Caco-2 (cell line): ENCODE data around the gene REG1A. TPM values are rescaled to one million over a fixed set of nuclear protein-coding genes. Genes with fewer than 3 reads are reported as not detected.

Source experiments
- BruUV-seq: library from RNA; stranded (reverse); fragments of 400-500 nt; replicated peaks from 2 replicates; lab custom pipeline; 2021; lab: Mats Ljungman, UMichigan
- CTCF ChIA-PET: fragments of 300-600 bp; sonication (Branson Sonifier 250); formaldehyde crosslinking; loops from one replicate; lab custom pipeline; 2022; ENCODE audit warnings: antibody characterized with exemption; lab: Charles Lee
- POLR2A ChIA-PET: fragments of 300-600 bp; sonication (Branson Sonifier 250); formaldehyde crosslinking; loops from one replicate; lab custom pipeline; 2022; ENCODE audit warnings: antibody characterized with exemption; lab: Charles Lee
- DNase-seq, 2 experiments: peaks; one replicate each; pipeline versions ENCODE4 v3.0.0 to v3.0.0-alpha.2; 2020 to 2022
- H3K27me3 ChIP-seq: replicated peaks from 2 replicates; pipeline ENCODE4 v1.6.0; 2011; ENCODE audit warnings: low read length; ENCODE audit not compliant: control insufficient read depth, insufficient read depth
- H3K36me3 ChIP-seq: 2 replicates; pipeline ENCODE4 v1.5.1; 2011; ENCODE audit warnings: low read length; ENCODE audit not compliant: control insufficient read depth, insufficient read depth
- H3K4me1 ChIP-seq: fragments of 250-450 bp; sonication (Bioruptor Pico); 2 replicates; pipeline ENCODE4 v1.5.1; 2020; ENCODE audit warnings: mild to moderate bottlenecking
- H3K4me3 ChIP-seq: 2 replicates; pipeline ENCODE4 v1.5.1; 2011; ENCODE audit warnings: low read depth, mild to moderate bottlenecking, control low read depth, low read length
- H3K9me3 ChIP-seq: fragments of 250-450 bp; sonication (Bioruptor Pico); 2 replicates; pipeline ENCODE4 v1.5.1; 2020; ENCODE audit warnings: mild to moderate bottlenecking, moderate library complexity
- H3K27ac Mint-ChIP-seq: one replicate; pipeline ENCODE4 v1.8.0; 2022; ENCODE audit warnings: mixed read lengths; ENCODE audit not compliant: unreplicated experiment
- H3K27me3 Mint-ChIP-seq: one replicate; pipeline ENCODE4 v1.8.0; 2022; ENCODE audit warnings: mixed read lengths; ENCODE audit not compliant: insufficient read depth, unreplicated experiment
- H3K36me3 Mint-ChIP-seq: one replicate; pipeline ENCODE4 v1.8.0; 2022; ENCODE audit warnings: mild to moderate bottlenecking, mixed read lengths; ENCODE audit not compliant: insufficient read depth, unreplicated experiment
- H3K4me1 Mint-ChIP-seq: one replicate; pipeline ENCODE4 v1.8.0; 2022; ENCODE audit warnings: low read depth, mixed read lengths; ENCODE audit not compliant: unreplicated experiment
- H3K4me3 Mint-ChIP-seq: one replicate; pipeline ENCODE4 v1.8.0; 2022; ENCODE audit warnings: mild to moderate bottlenecking, moderate library complexity, mixed read lengths; ENCODE audit not compliant: unreplicated experiment
- H3K9me3 Mint-ChIP-seq: one replicate; pipeline ENCODE4 v1.8.0; 2022; ENCODE audit warnings: mixed read lengths; ENCODE audit not compliant: unreplicated experiment
- CTCF ChIP-seq, 2 experiments: fragments of 200-600 bp in 1 of 2; IDR thresholded peaks; 1 replicate in 1 of 2; 2 replicates in 1 of 2; pipeline versions ENCODE4 v1.5.1 to v1.8.0; 2011 to 2022; ENCODE audit warnings: antibody characterized with exemption in 1 of 2, control low read depth in 1 of 2, inconsistent platforms in 1 of 2, low read depth in 1 of 2, low read length in 1 of 2, mild to moderate bottlenecking in 1 of 2, moderate library complexity in 1 of 2; ENCODE audit not compliant: insufficient read depth in 1 of 2, severe bottlenecking in 1 of 2, unreplicated experiment in 1 of 2
- intact Hi-C: fragments of 100-400 bp; cut with micrococcal nuclease; formaldehyde crosslinking; loops from one replicate; pipeline ENCODE4 v1.10.0; 2022; ENCODE audit not compliant: unreplicated experiment
- total RNA-seq: library from RNA; stranded (reverse); gene quantifications from 2 replicates; pipeline ENCODE4 v1.2.3, GENCODE V29; 2022

The REG1A gene
- total RNA-seq, 1 experiment from 2014 or later = 0.73 TPM

DNA sequence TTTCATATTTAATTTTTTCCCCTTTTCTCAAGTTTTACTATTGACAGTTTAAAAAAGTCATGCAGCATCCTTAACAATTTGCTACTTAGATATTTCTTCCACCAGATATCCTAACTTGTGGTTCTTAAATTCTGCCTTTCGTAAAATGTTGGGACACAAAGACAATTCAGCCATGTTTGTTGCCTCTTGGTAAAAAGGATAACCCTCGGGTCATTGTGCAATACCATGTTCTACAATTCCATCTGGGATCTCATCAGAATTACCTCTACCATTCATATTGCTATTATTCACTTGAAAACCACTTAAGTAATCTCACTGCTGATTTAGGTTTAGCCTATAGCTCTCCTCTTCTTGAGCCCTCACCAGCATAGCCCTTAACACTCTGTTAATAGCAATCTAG is 19.3 kb upstream of the REG1A start:
- Histone ChIP-seq H3K4me1 (no peaks in the 10 kb centered on the region), H3K27me3 (no peaks in the 10 kb centered on the region), H3K4me3 (no peak overlapping the region), H3K9me3 (no peaks in the 10 kb centered on the region), H3K36me3 (no peaks in the 10 kb centered on the region)
- intact Hi-C loops = no loop called here
- H3K4me3 Mint-ChIP-seq = no peak overlapping the region
- no peaks in the 10 kb centered on the region for H3K4me1 Mint-ChIP-seq
- TF ChIP-seq CTCF (IDR thresholded peaks at IDR 0.05; ENCODE audit: insufficient read depth in 1 of 2, low read depth in 1 of 2, low read length in 1 of 2, severe bottlenecking in 1 of 2, unreplicated experiment in 1 of 2) = no peak
- no TSS peak for BruUV-seq
- peaks cover 12% of the 10 kb centered on the region for H3K9me3 Mint-ChIP-seq
- H3K27me3 Mint-ChIP-seq = no peaks in the 10 kb centered on the region
- DNase-seq = no peak
- ChIA-PET CTCF (no interaction called here), POLR2A (no interaction called here)
- H3K27ac Mint-ChIP-seq = no peak overlapping the region
- no peaks in the 10 kb centered on the region for H3K36me3 Mint-ChIP-seq

DNA sequence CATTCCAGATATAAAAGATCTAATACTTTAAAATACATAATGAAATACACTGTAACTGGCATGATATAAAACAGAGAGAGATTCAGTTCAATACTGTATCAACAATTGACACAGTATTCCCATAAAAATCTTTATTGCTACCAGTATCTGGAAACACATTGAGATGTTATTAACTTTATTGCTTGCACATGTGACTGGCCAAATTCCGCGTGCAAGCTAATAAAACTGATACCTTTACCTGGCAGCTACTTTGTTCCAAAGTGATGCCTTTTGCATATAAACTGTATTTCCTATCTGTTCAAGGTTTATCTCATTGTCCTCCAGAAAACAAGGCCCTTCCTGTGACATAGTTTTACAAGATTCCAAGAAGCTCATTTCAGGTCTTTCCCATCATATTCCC is 17.1 kb upstream of the REG1A start:
- ChIA-PET CTCF (interaction anchor here (0.5 kb wide), 1 partner anchor 18 kb away, joined by 4 read pairs; no protein-coding TSS in a partner anchor), POLR2A (no interaction called here)
- H3K4me3 ChIP-seq = no peak overlapping the region
- Mint-ChIP-seq H3K27ac (no peak overlapping the region), H3K4me1 (no peaks in the 10 kb centered on the region), H3K9me3 (peaks cover 12% of the 10 kb centered on the region), H3K36me3 (no peaks in the 10 kb centered on the region), H3K27me3 (no peaks in the 10 kb centered on the region), H3K4me3 (no peak overlapping the region)
- H3K36me3 ChIP-seq = no peaks in the 10 kb centered on the region
- intact Hi-C loops = no loop called here
- H3K4me1 ChIP-seq = no peaks in the 10 kb centered on the region
- DNase-seq = no peak
- H3K9me3 ChIP-seq = no peaks in the 10 kb centered on the region
- BruUV-seq = no TSS peak
- TF ChIP-seq CTCF (IDR thresholded peaks at IDR 0.05; ENCODE audit: insufficient read depth in 1 of 2, low read depth in 1 of 2, low read length in 1 of 2, severe bottlenecking in 1 of 2, unreplicated experiment in 1 of 2) = no peak
- no peaks in the 10 kb centered on the region for H3K27me3 ChIP-seq

DNA sequence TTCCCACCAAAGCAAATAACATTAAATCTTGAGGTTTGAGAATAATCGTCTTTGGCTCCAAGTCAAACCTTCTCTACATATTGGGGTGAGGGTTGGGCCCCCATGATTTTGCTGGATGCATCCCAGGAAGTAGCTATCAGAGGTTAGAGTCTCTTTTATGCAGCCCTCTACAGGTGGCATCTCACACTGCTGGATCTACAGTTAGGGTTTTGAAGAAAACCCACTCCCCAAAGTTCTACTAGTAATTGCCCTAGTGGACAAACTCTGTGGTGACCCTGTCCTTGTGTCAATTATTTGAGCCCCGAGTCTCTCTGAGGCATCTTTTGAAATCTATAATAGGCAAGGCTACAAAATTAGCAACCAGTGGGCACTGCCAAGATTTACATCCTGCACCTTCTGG is 15.0 kb upstream of the REG1A start:
- intact Hi-C loops = no loop called here
- Histone ChIP-seq H3K9me3 (no peaks in the 10 kb centered on the region), H3K4me1 (no peaks in the 10 kb centered on the region), H3K27me3 (no peaks in the 10 kb centered on the region), H3K36me3 (no peaks in the 10 kb centered on the region), H3K4me3 (no peak overlapping the region)
- no peaks in the 10 kb centered on the region for H3K27me3 Mint-ChIP-seq
- H3K9me3 Mint-ChIP-seq = peaks cover 12% of the 10 kb centered on the region
- H3K27ac Mint-ChIP-seq = no peak overlapping the region
- no peak overlapping the region for H3K4me3 Mint-ChIP-seq
- ChIA-PET POLR2A (no interaction called here), CTCF (no interaction called here)
- no peak for DNase-seq
- H3K4me1 Mint-ChIP-seq = no peaks in the 10 kb centered on the region
- no peak for TF ChIP-seq CTCF (IDR thresholded peaks at IDR 0.05; ENCODE audit: insufficient read depth in 1 of 2, low read depth in 1 of 2, low read length in 1 of 2, severe bottlenecking in 1 of 2, unreplicated experiment in 1 of 2)
- BruUV-seq = no TSS peak
- H3K36me3 Mint-ChIP-seq = no peaks in the 10 kb centered on the region
